Panc1 (cell line): Measurements from ENCODE around the gene ELMOD1. TPM values are rescaled to one million over a fixed set of nuclear protein-coding genes. Genes with fewer than 3 reads are reported as not detected.
A peak's percentile ranks its signal among the peaks of the same experiment; 100 is the strongest.

Experiments
- ATAC-seq: fragments of 200-7000 bp; cut with Tn5 transposase; 2 replicates; pipeline ENCODE4 v1.9.1; 2020; ENCODE audit warnings: mild to moderate bottlenecking, moderate library complexity
- BruUV-seq: library from RNA; stranded (reverse); fragments of 400-500 nt; replicated peaks from 2 replicates; lab custom pipeline; 2021; lab: Mats Ljungman, UMichigan
- CTCF ChIA-PET: fragments of 300-600 bp; sonication (Branson Sonifier 250); formaldehyde crosslinking; loops from one replicate; lab custom pipeline; 2022; ENCODE audit warnings: antibody characterized with exemption; lab: Charles Lee
- POLR2A ChIA-PET: fragments of 300-600 bp; sonication (Branson Sonifier 250); formaldehyde crosslinking; loops from one replicate; lab custom pipeline; 2022; ENCODE audit warnings: antibody characterized with exemption; lab: Charles Lee
- DNase-seq: peaks from one replicate; pipeline ENCODE4 v3.0.0-alpha.2; 2010; ENCODE audit warnings: low read depth, low spot score
- H3K27ac ChIP-seq: 2 replicates; pipeline ENCODE4 v1.5.1; 2011; ENCODE audit warnings: mild to moderate bottlenecking, low read length, inconsistent platforms
- H3K27me3 ChIP-seq: fragments of 200-500 bp; sonication (Bioruptor generic); 2 replicates; pipeline ENCODE4 v1.6.0; 2014; ENCODE audit warnings: low read length, inconsistent platforms; ENCODE audit not compliant: control insufficient read depth, insufficient read depth
- H3K36me3 ChIP-seq: fragments of 200-500 bp; sonication (Bioruptor generic); 2 replicates; pipeline ENCODE4 v1.5.1; 2014; ENCODE audit warnings: inconsistent platforms, mild to moderate bottlenecking, low read length, moderate library complexity; ENCODE audit not compliant: control insufficient read depth, insufficient read depth
- H3K4me1 ChIP-seq: 2 replicates; pipeline ENCODE4 v1.5.1; 2011; ENCODE audit warnings: inconsistent platforms, mild to moderate bottlenecking, low read length, moderate library complexity; ENCODE audit not compliant: control insufficient read depth, insufficient read depth
- H3K4me3 ChIP-seq, 2 experiments: 2 replicates each; pipeline ENCODE4 v1.5.1; 2011 to 2012; ENCODE audit warnings: low read depth in 2 of 2, low read length in 2 of 2, mild to moderate bottlenecking in 2 of 2, inconsistent platforms in 1 of 2, moderate library complexity in 1 of 2
- H3K9me3 ChIP-seq: fragments of 200-500 bp; sonication (Bioruptor generic); 2 replicates; pipeline ENCODE4 v1.5.1; 2014; ENCODE audit warnings: low read depth, mild to moderate bottlenecking, inconsistent platforms, low read length, moderate library complexity; ENCODE audit not compliant: control insufficient read depth, insufficient read depth
- POLR2AphosphoS5 ChIP-seq: IDR thresholded peaks from 2 replicates; pipeline ENCODE4 v1.6.1; 2012; ENCODE audit warnings: mild to moderate bottlenecking, low read depth, low read length, moderate library complexity
- REST ChIP-seq, 2 experiments: IDR thresholded peaks; 2 replicates each; pipeline ENCODE4 v1.6.1; 2011 to 2012; ENCODE audit warnings: low read depth in 2 of 2, control low read depth in 1 of 2, low read length in 1 of 2, mild to moderate bottlenecking in 1 of 2, moderate library complexity in 1 of 2; ENCODE audit not compliant: insufficient read depth in 1 of 2
- SIN3A ChIP-seq: IDR thresholded peaks from 2 replicates; pipeline ENCODE4 v1.6.1; 2012; ENCODE audit warnings: low read depth, mild to moderate bottlenecking, low read length, moderate library complexity, borderline replicate concordance; ENCODE audit not compliant: insufficient read depth
- TCF7L2 ChIP-seq: IDR thresholded peaks from 2 replicates; pipeline ENCODE4 v1.6.1; 2011; ENCODE audit warnings: mild to moderate bottlenecking, low read depth, low read length, inconsistent platforms
- in situ Hi-C: cut with HindIII; loops from 2 replicates; pipeline ENCODE4 v1.10.0; 2016; ENCODE audit warnings: low sequenced_read_pairs, low pct_unique_long_range_greater_than_20kb
- intact Hi-C: fragments of 100-400 bp; cut with micrococcal nuclease; formaldehyde crosslinking; loops from one replicate; pipeline ENCODE4 v1.10.0; 2022; ENCODE audit not compliant: unreplicated experiment
- total RNA-seq: library from RNA; stranded (reverse); gene quantifications from one replicate; pipeline ENCODE4 v1.2.1, GENCODE V29; 2021; ENCODE audit not compliant: unreplicated experiment
- TF ChIP-seq, protein P1 (sequence below): fragments of 450-650 bp; IDR thresholded peaks from 2 replicates; pipeline ENCODE4 v1.5.1; 2017; ENCODE audit warnings: mild to moderate bottlenecking

ELMOD1 gene
- total RNA-seq, 1 experiment from 2014 or later: 2.1 TPM

DNA sequence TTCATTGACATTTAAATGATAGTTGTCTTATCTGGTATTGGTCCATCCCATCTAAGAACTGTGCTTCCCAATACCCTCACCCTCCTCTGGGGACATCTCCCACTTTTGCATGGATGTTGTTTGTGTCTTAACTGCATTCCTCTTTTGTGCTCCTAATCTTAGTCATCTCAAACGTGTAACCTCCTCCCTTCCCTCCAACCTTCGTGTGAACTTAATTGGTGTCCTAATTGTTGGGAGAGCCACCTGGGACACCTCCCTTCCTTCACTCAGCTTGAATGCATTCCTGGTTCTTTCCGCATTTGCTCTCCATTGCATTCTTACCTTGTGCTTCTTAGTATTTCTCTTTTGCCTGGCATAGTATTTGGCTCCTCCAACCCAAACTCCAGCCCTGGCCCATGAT is 9.8 kb upstream of the ELMOD1 start:
- BruUV-seq: no TSS peak
- ATAC-seq: no peak
- no peak overlapping the region for H3K4me3 ChIP-seq
- intact Hi-C loops: no loop called here
- in situ Hi-C loops: no loop called here
- no peaks in the 10 kb centered on the region for H3K27me3 ChIP-seq
- ChIA-PET CTCF (no interaction called here), POLR2A (no interaction called here)
- H3K36me3 ChIP-seq: no peaks in the 10 kb centered on the region
- no peak for DNase-seq
- H3K27ac ChIP-seq: no peak overlapping the region
- no peak for TF ChIP-seq SIN3A
- TF ChIP-seq, protein P1, sequence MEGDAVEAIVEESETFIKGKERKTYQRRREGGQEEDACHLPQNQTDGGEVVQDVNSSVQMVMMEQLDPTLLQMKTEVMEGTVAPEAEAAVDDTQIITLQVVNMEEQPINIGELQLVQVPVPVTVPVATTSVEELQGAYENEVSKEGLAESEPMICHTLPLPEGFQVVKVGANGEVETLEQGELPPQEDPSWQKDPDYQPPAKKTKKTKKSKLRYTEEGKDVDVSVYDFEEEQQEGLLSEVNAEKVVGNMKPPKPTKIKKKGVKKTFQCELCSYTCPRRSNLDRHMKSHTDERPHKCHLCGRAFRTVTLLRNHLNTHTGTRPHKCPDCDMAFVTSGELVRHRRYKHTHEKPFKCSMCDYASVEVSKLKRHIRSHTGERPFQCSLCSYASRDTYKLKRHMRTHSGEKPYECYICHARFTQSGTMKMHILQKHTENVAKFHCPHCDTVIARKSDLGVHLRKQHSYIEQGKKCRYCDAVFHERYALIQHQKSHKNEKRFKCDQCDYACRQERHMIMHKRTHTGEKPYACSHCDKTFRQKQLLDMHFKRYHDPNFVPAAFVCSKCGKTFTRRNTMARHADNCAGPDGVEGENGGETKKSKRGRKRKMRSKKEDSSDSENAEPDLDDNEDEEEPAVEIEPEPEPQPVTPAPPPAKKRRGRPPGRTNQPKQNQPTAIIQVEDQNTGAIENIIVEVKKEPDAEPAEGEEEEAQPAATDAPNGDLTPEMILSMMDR: no peak
- no peak for TF ChIP-seq TCF7L2
- no peak for TF ChIP-seq REST (IDR thresholded peaks at IDR 0.05; ENCODE audit: insufficient read depth in 1 of 2, low read depth in 2 of 2, low read length in 1 of 2)
- no peak for TF ChIP-seq POLR2AphosphoS5
- H3K9me3 ChIP-seq: no peaks in the 10 kb centered on the region
- no peaks in the 10 kb centered on the region for H3K4me1 ChIP-seq

- BruUV-seq: no TSS peak
- DNase-seq (peak; percentile 75), ATAC-seq (peak; percentile 60; the same call in 1 of the 2 replicates)
- in situ Hi-C loops (no loop called here), intact Hi-C loops (no loop called here)
- POLR2A ChIA-PET: no interaction called here
- Histone ChIP-seq H3K4me1 (no peaks in the 10 kb centered on the region), H3K4me3 (no peak overlapping the region), H3K9me3 (no peaks in the 10 kb centered on the region), H3K27ac (no peak overlapping the region), H3K27me3 (no peaks in the 10 kb centered on the region; the same call in 1 of the 2 replicates), H3K36me3 (no peaks in the 10 kb centered on the region)
- CTCF ChIA-PET: no interaction called here
- TF ChIP-seq POLR2AphosphoS5 (no peak), SIN3A (no peak), REST (IDR thresholded peaks at IDR 0.05; ENCODE audit: insufficient read depth in 1 of 2, low read depth in 2 of 2, low read length in 1 of 2) (no peak)
Observed at GRCh38 chr11:107583629-107584195, 7.2 kb upstream of the ELMOD1 start.
